ENCODE measurements around the gene AVP. TPM values are rescaled to one million over a fixed set of nuclear protein-coding genes. Genes with fewer than 3 reads are reported as not detected.

The AVP gene, protein sequence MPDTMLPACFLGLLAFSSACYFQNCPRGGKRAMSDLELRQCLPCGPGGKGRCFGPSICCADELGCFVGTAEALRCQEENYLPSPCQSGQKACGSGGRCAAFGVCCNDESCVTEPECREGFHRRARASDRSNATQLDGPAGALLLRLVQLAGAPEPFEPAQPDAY
- polyA plus RNA-seq (2012; ENCODE audit: insufficient read depth, insufficient read length, low read depth), result not detected

GRCh38 chr20:3084283-3084985, at the start of gene AVP:
AVP (minus strand) TSS chr20:3084724; CDS start chr20:3084674, 50 bp downstream.
- Histone ChIP-seq H3K27me3 (peaks cover 29% of the 10 kb centered on the region), H3K9me3 (no peaks in the 10 kb centered on the region), H3K4me1 (no peaks in the 10 kb centered on the region), H3K36me3 (no peaks in the 10 kb centered on the region), H3K4me3 (ENCODE audit: low read depth, low read length) (no peak within 1 kb of the TSS)
- DNase-seq, result no peak
- TF ChIP-seq, protein P1, sequence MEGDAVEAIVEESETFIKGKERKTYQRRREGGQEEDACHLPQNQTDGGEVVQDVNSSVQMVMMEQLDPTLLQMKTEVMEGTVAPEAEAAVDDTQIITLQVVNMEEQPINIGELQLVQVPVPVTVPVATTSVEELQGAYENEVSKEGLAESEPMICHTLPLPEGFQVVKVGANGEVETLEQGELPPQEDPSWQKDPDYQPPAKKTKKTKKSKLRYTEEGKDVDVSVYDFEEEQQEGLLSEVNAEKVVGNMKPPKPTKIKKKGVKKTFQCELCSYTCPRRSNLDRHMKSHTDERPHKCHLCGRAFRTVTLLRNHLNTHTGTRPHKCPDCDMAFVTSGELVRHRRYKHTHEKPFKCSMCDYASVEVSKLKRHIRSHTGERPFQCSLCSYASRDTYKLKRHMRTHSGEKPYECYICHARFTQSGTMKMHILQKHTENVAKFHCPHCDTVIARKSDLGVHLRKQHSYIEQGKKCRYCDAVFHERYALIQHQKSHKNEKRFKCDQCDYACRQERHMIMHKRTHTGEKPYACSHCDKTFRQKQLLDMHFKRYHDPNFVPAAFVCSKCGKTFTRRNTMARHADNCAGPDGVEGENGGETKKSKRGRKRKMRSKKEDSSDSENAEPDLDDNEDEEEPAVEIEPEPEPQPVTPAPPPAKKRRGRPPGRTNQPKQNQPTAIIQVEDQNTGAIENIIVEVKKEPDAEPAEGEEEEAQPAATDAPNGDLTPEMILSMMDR (IDR thresholded peaks at IDR 0.05; ENCODE audit: low read depth, low read length), result no peak

DNA sequence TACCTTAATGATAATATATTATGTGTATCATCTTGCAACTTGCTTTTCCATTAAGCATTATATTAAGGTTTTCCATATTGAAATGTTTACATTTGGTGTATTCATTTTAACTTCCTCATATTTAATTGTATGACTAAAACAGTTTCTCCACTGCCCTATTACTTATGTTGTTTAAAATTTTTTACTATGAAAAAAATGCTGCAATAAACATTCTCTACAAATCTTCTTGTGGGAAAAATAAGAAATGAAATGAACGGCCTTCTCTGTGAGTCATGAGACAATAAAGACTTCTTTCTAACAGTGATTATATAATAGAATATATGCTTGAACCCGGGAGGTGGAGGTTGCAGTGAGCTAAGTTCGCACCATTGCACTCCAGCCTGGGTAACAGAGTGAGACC, 49.6 kb upstream of the AVP start:
- Histone ChIP-seq H3K4me1 (no peaks in the 10 kb centered on the region), H3K9me3 (no peaks in the 10 kb centered on the region)
- TF ChIP-seq, protein P1 (IDR thresholded peaks at IDR 0.05; ENCODE audit: low read depth, low read length), result no peak

GRCh38 chr20:3133155-3133554, 48.6 kb upstream of the AVP start:
- no peaks in the 10 kb centered on the region for H3K27me3 ChIP-seq
- H3K4me3 ChIP-seq (ENCODE audit: low read depth, low read length), result no peak overlapping the region
- no peaks in the 10 kb centered on the region; the same call in 1 of the 2 replicates for H3K36me3 ChIP-seq
- no peaks in the 10 kb centered on the region for H3K9me3 ChIP-seq
- TF ChIP-seq, protein P1 (IDR thresholded peaks at IDR 0.05; ENCODE audit: low read depth, low read length), result no peak
- no peak for DNase-seq
- H3K4me1 ChIP-seq, result no peaks in the 10 kb centered on the region

More for the DNA sequence above, 49.6 kb upstream of the AVP start:
- no peak for DNase-seq
- no peaks in the 10 kb centered on the region for H3K27me3 ChIP-seq
- H3K36me3 ChIP-seq, result no peaks in the 10 kb centered on the region; the same call in 1 of the 2 replicates
- H3K4me3 ChIP-seq (ENCODE audit: low read depth, low read length), result no peak overlapping the region

DNA sequence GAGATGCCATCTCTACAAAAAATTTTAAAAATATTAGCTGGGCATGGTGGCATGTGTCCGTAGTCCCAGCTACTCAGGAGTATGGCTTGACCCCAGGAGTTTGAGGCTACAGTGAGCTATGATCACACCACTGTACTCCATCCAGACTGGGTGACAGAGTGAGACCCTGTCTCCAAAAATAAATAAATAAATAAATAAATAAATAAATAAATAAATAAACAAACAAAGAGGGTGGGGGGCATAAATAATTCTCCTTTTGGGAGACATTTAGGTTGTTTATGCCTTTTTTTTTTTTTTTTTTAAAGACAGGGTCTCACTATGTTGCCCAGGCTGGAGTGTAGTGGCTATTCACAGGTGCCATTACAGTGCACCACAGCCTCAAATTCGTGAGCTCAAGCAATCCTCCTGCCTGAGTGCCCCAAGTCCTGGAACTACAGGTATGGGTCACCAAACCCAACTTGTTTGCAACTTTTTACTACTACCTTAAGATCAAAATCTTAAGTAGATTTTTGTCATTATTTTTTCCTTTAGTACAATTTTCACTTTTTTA, 45.6 kb upstream of the AVP start:
- TF ChIP-seq, protein P1 (IDR thresholded peaks at IDR 0.05; ENCODE audit: low read depth, low read length), result no peak
- Histone ChIP-seq H3K27me3 (no peaks in the 10 kb centered on the region), H3K4me1 (no peaks in the 10 kb centered on the region; the same call in 1 of the 2 replicates), H3K36me3 (no peaks in the 10 kb centered on the region; the same call in 1 of the 2 replicates), H3K9me3 (no peaks in the 10 kb centered on the region), H3K4me3 (ENCODE audit: low read depth, low read length) (no peak overlapping the region)
- DNase-seq, result no peak

DNA sequence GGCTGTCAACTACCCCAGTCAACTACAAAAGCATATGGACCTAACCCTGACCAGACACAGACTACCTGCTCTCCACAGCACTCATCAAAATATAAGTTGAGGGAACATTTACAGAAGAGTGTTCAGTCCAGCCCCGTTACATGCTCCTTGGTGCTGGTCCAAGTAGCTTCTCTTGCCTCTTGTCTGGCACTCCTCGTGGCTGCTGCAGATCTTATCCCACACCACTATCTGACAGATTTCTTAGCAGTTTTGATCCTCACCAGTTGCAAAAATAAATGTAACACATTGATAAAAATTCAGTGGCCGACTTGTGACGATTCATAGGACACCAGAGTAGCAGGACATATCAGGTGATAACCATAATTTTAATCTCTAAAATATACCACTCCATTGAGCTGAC, 44.6 kb upstream of the AVP start:
- H3K36me3 ChIP-seq, result no peaks in the 10 kb centered on the region; the same call in 1 of the 2 replicates
- no peak for DNase-seq
- no peaks in the 10 kb centered on the region; the same call in 1 of the 2 replicates for H3K4me1 ChIP-seq
- TF ChIP-seq, protein P1 (IDR thresholded peaks at IDR 0.05; ENCODE audit: low read depth, low read length), result no peak
- H3K27me3 ChIP-seq, result no peaks in the 10 kb centered on the region
- no peak overlapping the region for H3K4me3 ChIP-seq (ENCODE audit: low read depth, low read length)
- no peaks in the 10 kb centered on the region for H3K9me3 ChIP-seq

Data from BE2C (cell line).